GM23338 (cell line): ENCODE results near the gene TNFRSF1A. TPM values are rescaled to one million over a fixed set of nuclear protein-coding genes. Genes with fewer than 3 reads are reported as not detected.
"Not testable (repeated sequence)": the region's sequence is repeated elsewhere in the genome, so short reads cannot be mapped to it uniquely, and the experiment has no call there.

Experiments
- ATAC-seq: fragments of 200-7000 bp; cut with Tn5 transposase; 3 replicates; pipeline ENCODE4 v1.9.1; 2020
- DNase-seq: peaks from one replicate; pipeline ENCODE4 v3.0.0-alpha.2; 2015; ENCODE audit warnings: low spot score
- H2AFZ ChIP-seq: fragments of 200-600 bp; sonication (generic); 2 replicates; pipeline ENCODE4 v1.8.0; 2016; ENCODE audit warnings: antibody characterized with exemption, mild to moderate bottlenecking, moderate library complexity
- H3F3A ChIP-seq: fragments of 200-600 bp; sonication (generic); replicated peaks from 2 replicates; pipeline ENCODE4 v1.8.0; 2017; ENCODE audit warnings: antibody characterized with exemption, mixed run types, low read depth
- H3K27ac ChIP-seq: fragments of 200-600 bp; sonication (generic); 2 replicates; pipeline ENCODE4 v1.6.1; 2016; ENCODE audit warnings: low read depth
- H3K27me3 ChIP-seq: fragments of 200-600 bp; sonication (generic); 2 replicates; pipeline ENCODE4 v1.8.0; 2016; ENCODE audit warnings: mild to moderate bottlenecking, mixed run types, moderate library complexity; ENCODE audit not compliant: insufficient read depth
- H3K36me3 ChIP-seq: fragments of 200-600 bp; sonication (generic); 2 replicates; pipeline ENCODE4 v1.8.0; 2016; ENCODE audit warnings: mild to moderate bottlenecking; ENCODE audit not compliant: insufficient read depth
- H3K4me1 ChIP-seq: fragments of 200-600 bp; sonication (generic); 2 replicates; pipeline ENCODE4 v1.8.0; 2016; ENCODE audit warnings: mild to moderate bottlenecking, moderate library complexity; ENCODE audit not compliant: insufficient read depth
- H3K4me2 ChIP-seq: fragments of 200-600 bp; sonication (generic); 2 replicates; pipeline ENCODE4 v1.7.1; 2017; ENCODE audit warnings: mixed run types
- H3K4me3 ChIP-seq: fragments of 200-600 bp; sonication (generic); 2 replicates; pipeline ENCODE4 v1.6.1; 2016; ENCODE audit warnings: mixed run types
- H3K79me2 ChIP-seq: fragments of 200-600 bp; sonication (generic); replicated peaks from 2 replicates; pipeline ENCODE4 v1.8.0; 2017; ENCODE audit warnings: mild to moderate bottlenecking; ENCODE audit not compliant: insufficient read depth
- H3K9me2 ChIP-seq: fragments of 200-600 bp; sonication (generic); 2 replicates; pipeline ENCODE4 v1.8.0; 2017; ENCODE audit not compliant: insufficient read depth
- H4K20me1 ChIP-seq: fragments of 200-600 bp; sonication (generic); replicated peaks from 2 replicates; pipeline ENCODE4 v1.8.0; 2017; ENCODE audit warnings: mild to moderate bottlenecking; ENCODE audit not compliant: insufficient read depth
- H3K27ac Mint-ChIP-seq: 2 replicates; pipeline ENCODE4 v1.8.0; 2020; ENCODE audit warnings: inconsistent platforms, mild to moderate bottlenecking, moderate library complexity, mixed read lengths
- H3K27me3 Mint-ChIP-seq: 3 replicates; pipeline ENCODE4 v1.8.0; 2022; ENCODE audit warnings: low read depth, mild to moderate bottlenecking, moderate library complexity, mixed read lengths, inconsistent platforms; ENCODE audit not compliant: insufficient read depth, poor library complexity
- H3K36me3 Mint-ChIP-seq: 3 replicates; pipeline ENCODE4 v1.8.0; 2021; ENCODE audit warnings: low read depth, mild to moderate bottlenecking, inconsistent platforms, moderate library complexity, mixed read lengths
- H3K4me1 Mint-ChIP-seq: 3 replicates; pipeline ENCODE4 v1.8.0; 2020; ENCODE audit warnings: mild to moderate bottlenecking, inconsistent platforms, mixed read lengths
- H3K4me3 Mint-ChIP-seq: 3 replicates; pipeline ENCODE4 v1.8.0; 2021; ENCODE audit warnings: moderate library complexity, mild to moderate bottlenecking, inconsistent platforms, mixed read lengths
- H3K9me3 Mint-ChIP-seq: 3 replicates; pipeline ENCODE4 v1.8.0; 2020; ENCODE audit warnings: moderate library complexity, mild to moderate bottlenecking, inconsistent platforms, mixed read lengths
- CTCF ChIP-seq, 2 experiments: fragments of 200-600 bp in 1 of 2; sonication (generic) in 1 of 2; conservative IDR thresholded peaks; 2 replicates each; pipeline versions ENCODE4 v1.5.1 to v1.6.1; 2016 to 2017; ENCODE audit warnings: antibody characterized with exemption in 2 of 2, low read depth in 2 of 2, mild to moderate bottlenecking in 2 of 2, moderate library complexity in 1 of 2
- EZH2 ChIP-seq: fragments of 200-600 bp; sonication (generic); IDR thresholded peaks from one replicate; pipeline ENCODE4 v1.8.0; 2017; ENCODE audit warnings: antibody characterized with exemption, mild to moderate bottlenecking, low read depth; ENCODE audit not compliant: unreplicated experiment
- EZH2phosphoT487 ChIP-seq: fragments of 200-600 bp; sonication (generic); IDR thresholded peaks from one replicate; pipeline ENCODE4 v1.8.1; 2018; ENCODE audit warnings: antibody characterized with exemption; ENCODE audit not compliant: unreplicated experiment
- POLR2AphosphoS5 ChIP-seq: IDR thresholded peaks from 2 replicates; pipeline ENCODE4 v1.6.1; 2016; ENCODE audit warnings: antibody characterized with exemption, low read depth
- ZNF331 ChIP-seq: fragments of 250-450 bp; sonication (Bioruptor Pico); IDR thresholded peaks from 2 replicates; pipeline ENCODE4 v1.5.0; 2020; ENCODE audit warnings: low read depth, mild to moderate bottlenecking, moderate library complexity
- ZNF462 ChIP-seq: fragments of 250-450 bp; sonication (Bioruptor Pico); IDR thresholded peaks from 2 replicates; pipeline ENCODE4 v1.5.0; 2020; ENCODE audit warnings: mild to moderate bottlenecking, moderate library complexity
- polyA plus RNA-seq: library from polyadenylated mRNA; unstranded; fragments of >200 nt; fragmentation: Nextera tagmentation; extraction: Ambion mirVana; gene quantifications from 2 replicates; pipeline ENCODE4 v1.2.1, GENCODE V29; 2016
- total RNA-seq: library from RNA; depleted of rRNA; stranded (reverse); fragments of >200 nt; shearing (Covaris generic); gene quantifications from 2 replicates; pipeline ENCODE4 v1.2.3, GENCODE V29; 2014

The TNFRSF1A gene
- total and polyA plus RNA-seq, 2 experiments from 2014 or later = 24.3 to 43.4 TPM

- TF ChIP-seq CTCF (conservative IDR thresholded peaks at IDR 0.05; ENCODE audit: low read depth in 2 of 2) (no peak), ZNF331 (CRISPR knock-in tag) (no peak)
Observed at GRCh38 chr12:6345319-6346091, 3.6 kb upstream of the TNFRSF1A start (continued).

- H3K27me3 ChIP-seq, DNase-seq, H3K27ac ChIP-seq, H3K9me2 ChIP-seq, ATAC-seq, H4K20me1 ChIP-seq, H3K9me3 Mint-ChIP-seq, H3K36me3 ChIP-seq, H3K4me2 ChIP-seq, H3K27me3 Mint-ChIP-seq, H3K4me3 ChIP-seq, H2AFZ ChIP-seq, H3K27ac Mint-ChIP-seq, H3F3A ChIP-seq, H3K4me3 Mint-ChIP-seq: not testable (repeated sequence)
- Histone ChIP-seq H3K79me2 (peaks cover 27% of the 10 kb centered on the region), H3K4me1 (peaks cover 38% of the 10 kb centered on the region)
- Mint-ChIP-seq H3K4me1 (peaks cover 18% of the 10 kb centered on the region), H3K36me3 (peaks cover 26% of the 10 kb centered on the region)
Observed at GRCh38 chr12:6344101-6344660, 2.3 kb upstream of the TNFRSF1A start.

- Histone ChIP-seq H3K36me3 (no peaks in the 10 kb centered on the region; the same call in 1 of the 2 replicates), H3K79me2 (peaks cover 34% of the 10 kb centered on the region), H3K9me2 (peaks cover 4% of the 10 kb centered on the region; the same call in 1 of the 2 replicates), H3F3A (peaks cover 13% of the 10 kb centered on the region), H3K4me3 (no peak overlapping the region), H3K27ac (no peak overlapping the region), H2AFZ (no peak overlapping the region), H3K4me2 (0 out of 2 replicates have a peak overlapping the region, but pooled peaks have one; percentile 62), H4K20me1 (0 out of 2 replicates have a peak, but pooled peaks cover 3% of the 10 kb centered on the region), H3K27me3 (no peaks in the 10 kb centered on the region), H3K4me1 (peaks cover 45% of the 10 kb centered on the region)
- H3K4me1 Mint-ChIP-seq = peaks cover 18% of the 10 kb centered on the region
- peaks cover 5% of the 10 kb centered on the region for H3K27me3 Mint-ChIP-seq
- H3K36me3 Mint-ChIP-seq = peaks cover 20% of the 10 kb centered on the region
- ATAC-seq (peak; percentile 2; the same call in 2 of the 3 replicates), DNase-seq (no peak)
- H3K27ac Mint-ChIP-seq = no peak overlapping the region
- no peak overlapping the region; the same call in 2 of the 3 replicates for H3K4me3 Mint-ChIP-seq
- no peaks in the 10 kb centered on the region for H3K9me3 Mint-ChIP-seq
- TF ChIP-seq EZH2phosphoT487 (no peak), POLR2AphosphoS5 (no peak), ZNF331 (CRISPR knock-in tag) (no peak), ZNF462 (CRISPR knock-in tag) (peak; percentile 48; the same call in 1 of the 2 replicates), EZH2 (no peak)
Observed at GRCh38 chr12:6343518-6343917, 1.6 kb upstream of the TNFRSF1A start.
